ENCODE results near the gene ZSCAN5A.
A peak's percentile ranks its signal among the peaks of the same experiment; 100 is the strongest.
"Not testable (repeated sequence)": the region's sequence is repeated elsewhere in the genome, so short reads cannot be mapped to it uniquely, and the experiment has no call there.

The ZSCAN5A gene

GRCh38 chr19:56315077-56315828 is 614 bp upstream of the ZSCAN5A start:
- peak; percentile 87 for DNase-seq (ENCODE audit: low read depth)

GRCh38 chr19:56314018-56314380 is 640 bp downstream of the ZSCAN5A start:
- DNase-seq (ENCODE audit: low read depth): no peak

GRCh38 chr19:56312787-56313657 is 1.6 kb downstream of the ZSCAN5A start:
- DNase-seq (ENCODE audit: low read depth): no peak

- no peak for DNase-seq (ENCODE audit: low read depth)
Measured at GRCh38 chr19:56312342-56312741, 2.3 kb downstream of the ZSCAN5A start.

GRCh38 chr19:56310462-56310861 is 4.2 kb downstream of the ZSCAN5A start:
- DNase-seq (ENCODE audit: low read depth): no peak

GRCh38 chr19:56309511-56310185 is 5.0 kb downstream of the ZSCAN5A start:
- peak; percentile 11 for DNase-seq (ENCODE audit: low read depth)

- DNase-seq (ENCODE audit: low read depth): no peak
Measured at GRCh38 chr19:56308792-56309191, 5.8 kb downstream of the ZSCAN5A start.

- DNase-seq (ENCODE audit: low read depth): not testable (repeated sequence)
Measured at GRCh38 chr19:56307062-56307461, 7.6 kb downstream of the ZSCAN5A start.

- DNase-seq (ENCODE audit: low read depth): no peak
Measured at GRCh38 chr19:56306016-56306415, 8.6 kb downstream of the ZSCAN5A start.

GRCh38 chr19:56304243-56304642 is 10.4 kb downstream of the ZSCAN5A start:
- DNase-seq (ENCODE audit: low read depth): no peak

- DNase-seq (ENCODE audit: low read depth): no peak
Measured at GRCh38 chr19:56301886-56302620, 12.6 kb downstream of the ZSCAN5A start.

- no peak for DNase-seq (ENCODE audit: low read depth)
Measured at GRCh38 chr19:56301155-56301554, 13.5 kb downstream of the ZSCAN5A start.

GRCh38 chr19:56299688-56300087 is 15.0 kb downstream of the ZSCAN5A start:
- DNase-seq (ENCODE audit: low read depth): no peak

GRCh38 chr19:56297010-56297409 is 17.6 kb downstream of the ZSCAN5A start:
- DNase-seq (ENCODE audit: low read depth): no peak

GRCh38 chr19:56295531-56296455 is 18.8 kb downstream of the ZSCAN5A start:
- no peak for DNase-seq (ENCODE audit: low read depth)

GRCh38 chr19:56294549-56294948 is 20.1 kb downstream of the ZSCAN5A start:
- DNase-seq (ENCODE audit: low read depth): no peak

GRCh38 chr19:56291867-56292266 is 22.8 kb downstream of the ZSCAN5A start:
- DNase-seq (ENCODE audit: low read depth): no peak

- DNase-seq (ENCODE audit: low read depth): no peak
Measured at GRCh38 chr19:56290104-56290503, 24.5 kb downstream of the ZSCAN5A start.

GRCh38 chr19:56284746-56285145 is 29.9 kb downstream of the ZSCAN5A start:
- DNase-seq (ENCODE audit: low read depth): no peak

GRCh38 chr19:56282809-56283208 is 31.8 kb downstream of the ZSCAN5A start:
- DNase-seq (ENCODE audit: low read depth): no peak

GRCh38 chr19:56273563-56274117 is 41.0 kb downstream of the ZSCAN5A start:
- DNase-seq (ENCODE audit: low read depth): no peak

Measured in activated gamma-delta T cell treated with anti-CD3 and anti-CD28 coated beads, Interleukin-2, amount 50 U/mL, for 16 hours (primary cell).